HG03135 (cell line): ENCODE results near the gene TBX15.

Experiments
- ATAC-seq: cut with Tn5 transposase; IDR thresholded peaks from one replicate; pipeline ENCODE4 v1.9.1; 2021; ENCODE audit warnings: mild to moderate bottlenecking, moderate library complexity; ENCODE audit not compliant: unreplicated experiment

Gene TBX15

DNA sequence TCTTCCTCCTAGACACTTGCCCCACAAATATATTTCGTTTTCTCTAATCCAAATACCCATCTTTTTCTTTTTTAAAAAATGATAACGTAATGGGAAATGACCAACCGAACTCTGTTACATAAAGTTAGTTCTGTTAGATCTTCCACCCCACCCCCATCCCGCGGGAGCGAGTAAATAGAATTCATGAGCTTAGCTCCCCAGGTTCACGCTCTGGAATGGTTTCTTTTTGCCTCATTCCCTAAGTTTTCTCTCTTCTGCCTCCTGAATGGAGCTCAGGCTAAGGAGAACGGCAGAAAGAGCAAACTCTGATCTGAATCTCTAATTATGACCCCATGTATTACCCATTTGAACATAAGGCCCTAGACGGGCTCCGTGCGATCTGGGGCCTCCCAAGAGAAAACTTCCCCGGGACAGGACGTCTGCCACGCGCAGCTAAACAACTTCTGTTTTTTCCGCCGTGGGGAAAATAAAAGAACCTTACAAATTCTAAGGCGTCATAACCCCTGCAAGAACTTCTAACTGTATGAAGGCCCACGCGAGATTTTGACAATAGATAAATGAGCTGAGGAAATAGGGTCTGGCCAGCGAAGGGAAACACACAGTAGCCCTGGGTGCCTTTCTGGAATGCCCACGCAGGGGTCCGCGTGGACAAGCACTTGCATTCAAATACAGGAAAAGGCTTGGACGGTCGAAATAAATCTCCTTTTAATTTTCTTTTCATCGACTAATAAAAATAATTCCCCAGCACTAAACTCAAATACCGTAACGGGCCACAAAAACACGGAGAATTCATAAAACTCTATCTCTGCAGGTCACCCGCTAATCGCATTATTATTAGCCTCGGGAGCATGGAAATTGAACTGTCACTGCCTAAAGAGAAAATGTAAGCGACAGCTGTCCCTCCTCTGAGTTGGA, 2.2 kb downstream of the TBX15 start:
- no peak for ATAC-seq

DNA sequence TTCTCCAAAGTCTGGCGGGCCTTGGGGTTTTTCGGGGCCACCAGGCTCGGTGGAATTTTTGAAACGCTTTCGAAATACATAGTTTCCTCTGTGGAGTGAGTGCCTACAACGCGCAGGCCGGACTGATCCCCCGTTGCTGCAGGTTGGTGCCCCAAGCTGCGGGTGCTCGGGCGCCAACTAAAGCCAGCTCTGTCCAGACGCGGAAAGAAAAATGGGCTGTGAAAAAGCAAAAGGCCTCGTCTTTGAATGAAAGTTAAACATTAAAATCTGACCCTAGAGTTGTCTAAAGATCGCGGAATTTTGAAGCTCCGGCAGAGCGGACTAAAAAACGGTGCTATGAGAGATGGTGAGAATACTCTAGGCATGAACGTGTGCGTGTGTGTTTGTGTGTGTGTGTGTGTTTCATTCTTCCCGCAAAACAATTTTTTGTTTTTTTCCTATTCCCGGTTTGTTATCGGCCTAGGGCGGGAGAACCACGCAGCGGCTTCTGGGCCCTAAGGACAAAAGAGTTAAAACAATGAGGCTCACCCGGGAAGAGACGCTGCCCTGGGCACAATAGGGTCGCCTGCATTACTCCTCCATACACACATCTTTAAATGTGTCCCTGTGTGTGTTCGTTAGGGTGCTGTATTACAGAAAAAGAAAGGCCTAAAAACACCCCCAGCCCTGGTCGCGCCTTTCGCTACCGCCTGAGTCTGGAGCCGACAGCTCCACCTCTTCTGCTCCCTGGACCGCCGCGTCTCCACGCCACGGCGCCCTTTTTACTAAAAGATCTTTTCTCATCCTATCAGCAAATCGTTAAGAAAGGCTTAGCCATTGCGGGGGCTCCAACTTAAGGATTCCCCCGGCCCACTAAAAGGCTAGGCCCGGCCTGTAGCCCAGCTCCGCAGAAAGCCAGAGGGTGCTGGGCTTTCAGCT, 3.2 kb downstream of the TBX15 start:
- ATAC-seq = no peak

DNA sequence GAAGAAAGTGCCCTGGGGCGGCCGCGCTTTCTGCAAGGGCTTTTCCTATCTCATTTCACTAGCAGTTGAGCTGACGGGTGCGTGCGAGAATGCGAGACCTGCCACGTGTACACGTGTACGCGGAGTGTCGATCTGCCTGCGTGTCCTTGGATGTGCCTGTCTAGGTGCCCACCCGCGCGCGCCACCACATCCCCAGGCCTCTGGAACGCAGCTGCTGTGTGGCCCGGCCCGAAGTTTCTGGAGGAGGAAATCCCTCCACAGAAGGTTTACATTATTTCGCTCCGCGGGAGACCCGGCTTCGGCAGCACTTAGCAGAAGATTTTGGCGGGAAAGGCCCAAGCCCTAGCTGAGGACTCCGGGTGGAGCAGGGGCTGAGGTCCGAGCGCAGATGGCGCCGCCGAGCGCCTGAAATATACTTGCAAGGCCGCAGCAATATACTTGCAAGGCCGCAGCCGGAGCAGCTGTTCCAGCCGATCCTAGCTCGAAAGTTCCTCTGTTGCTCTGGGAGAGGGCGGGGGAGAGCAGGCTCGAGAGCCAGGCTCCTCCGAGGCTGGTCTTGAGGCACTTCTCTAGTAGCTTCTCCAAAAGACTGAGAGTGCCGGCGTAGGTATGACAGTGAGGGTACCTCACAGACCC, 3.9 kb downstream of the TBX15 start:
- ATAC-seq = no peak

DNA sequence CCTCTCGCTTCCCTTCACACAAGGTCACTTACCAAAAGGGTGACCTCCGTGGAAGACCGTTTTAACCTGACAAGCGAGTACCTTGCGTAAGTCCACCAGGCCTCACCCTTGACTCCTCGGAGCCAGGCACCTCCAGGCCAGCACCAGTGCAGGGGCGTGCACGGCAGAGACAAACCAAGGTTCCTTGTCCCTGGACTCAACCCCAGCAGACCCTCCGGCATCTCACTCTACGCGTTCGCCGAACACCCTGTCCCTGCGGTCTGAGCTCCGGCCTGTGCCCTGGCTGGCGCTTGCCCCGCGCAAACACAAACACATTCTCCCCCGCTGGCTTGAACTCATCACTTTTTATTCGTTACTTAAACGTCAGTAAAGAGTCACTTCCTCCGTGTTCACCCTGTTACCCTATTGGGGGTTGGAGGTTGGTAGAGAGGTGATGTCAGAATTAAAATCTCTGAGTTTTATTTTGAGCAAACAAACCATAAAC, 4.5 kb downstream of the TBX15 start:
- no peak for ATAC-seq

DNA sequence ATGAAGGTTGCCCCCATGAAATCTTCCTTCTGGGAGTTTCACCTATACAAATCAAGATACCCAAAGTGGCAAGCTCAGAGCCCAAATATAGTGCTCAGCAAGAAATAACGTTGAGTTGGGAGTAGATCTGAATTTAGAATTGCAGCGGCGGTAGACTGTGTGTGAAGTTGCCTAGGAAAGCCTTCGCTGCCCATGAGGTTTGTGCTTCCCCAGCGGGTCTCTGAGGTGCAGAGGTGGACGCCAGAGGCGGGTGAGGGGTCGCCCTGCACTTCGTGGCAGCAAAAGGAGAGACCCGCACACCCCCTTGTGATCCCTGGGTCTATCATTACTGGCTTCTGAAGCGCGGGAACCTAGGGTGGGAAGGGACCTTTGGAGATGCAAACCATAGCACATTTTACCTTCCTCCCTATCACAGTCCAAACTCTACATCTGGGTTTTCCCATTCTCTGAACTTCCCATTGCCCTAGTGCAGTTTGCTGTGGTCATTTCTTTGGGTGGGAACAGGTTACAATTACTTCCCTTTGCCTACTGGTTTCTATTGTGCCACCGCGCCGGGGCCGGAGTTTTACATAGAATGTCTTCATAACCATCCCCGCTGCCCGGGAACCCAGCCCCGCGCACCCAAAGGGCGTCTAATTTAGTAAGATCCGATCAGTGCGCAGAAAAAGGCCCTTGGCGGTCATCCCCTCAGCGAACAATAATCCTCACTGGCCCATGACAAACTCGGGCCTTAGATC, 5.2 kb downstream of the TBX15 start:
- ATAC-seq = no peak

DNA sequence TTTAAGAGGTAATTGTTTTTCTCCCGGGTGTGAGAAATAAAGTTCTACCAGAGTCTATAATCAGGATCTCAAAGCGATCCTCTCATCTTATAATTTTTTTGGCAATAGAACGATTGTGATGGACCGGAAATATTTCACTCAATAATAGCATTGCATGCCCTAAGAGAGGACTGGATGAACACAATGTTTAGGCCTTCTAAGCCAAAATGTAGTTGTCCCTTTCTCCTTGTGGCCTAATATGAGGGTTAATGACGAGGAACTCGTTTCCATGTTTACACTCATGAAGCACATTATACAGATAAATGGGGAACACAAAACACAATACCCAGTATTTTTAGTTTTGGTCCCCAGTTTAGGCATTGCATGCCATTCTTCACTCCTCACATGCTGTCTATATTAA, 5.9 kb downstream of the TBX15 start:
- ATAC-seq = no peak

DNA sequence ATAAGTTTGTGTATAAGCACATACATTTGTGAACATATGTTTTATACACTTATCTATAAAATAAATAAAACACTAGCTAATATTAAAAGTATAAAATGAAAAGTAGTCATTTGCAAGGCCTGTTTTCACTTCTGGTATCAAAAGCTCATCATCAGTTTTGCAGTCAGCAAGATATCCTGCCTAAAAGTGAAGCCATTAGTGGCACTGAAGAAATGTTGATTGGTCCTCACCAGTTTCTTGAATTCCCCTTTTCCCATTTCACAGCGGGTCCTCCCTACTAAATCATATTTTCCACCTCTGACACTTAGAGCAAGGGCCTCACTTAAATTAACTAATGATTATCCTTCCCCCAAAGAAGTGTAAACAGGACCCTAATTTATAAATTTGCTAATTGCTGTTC, 6.7 kb downstream of the TBX15 start:
- ATAC-seq = no peak

DNA sequence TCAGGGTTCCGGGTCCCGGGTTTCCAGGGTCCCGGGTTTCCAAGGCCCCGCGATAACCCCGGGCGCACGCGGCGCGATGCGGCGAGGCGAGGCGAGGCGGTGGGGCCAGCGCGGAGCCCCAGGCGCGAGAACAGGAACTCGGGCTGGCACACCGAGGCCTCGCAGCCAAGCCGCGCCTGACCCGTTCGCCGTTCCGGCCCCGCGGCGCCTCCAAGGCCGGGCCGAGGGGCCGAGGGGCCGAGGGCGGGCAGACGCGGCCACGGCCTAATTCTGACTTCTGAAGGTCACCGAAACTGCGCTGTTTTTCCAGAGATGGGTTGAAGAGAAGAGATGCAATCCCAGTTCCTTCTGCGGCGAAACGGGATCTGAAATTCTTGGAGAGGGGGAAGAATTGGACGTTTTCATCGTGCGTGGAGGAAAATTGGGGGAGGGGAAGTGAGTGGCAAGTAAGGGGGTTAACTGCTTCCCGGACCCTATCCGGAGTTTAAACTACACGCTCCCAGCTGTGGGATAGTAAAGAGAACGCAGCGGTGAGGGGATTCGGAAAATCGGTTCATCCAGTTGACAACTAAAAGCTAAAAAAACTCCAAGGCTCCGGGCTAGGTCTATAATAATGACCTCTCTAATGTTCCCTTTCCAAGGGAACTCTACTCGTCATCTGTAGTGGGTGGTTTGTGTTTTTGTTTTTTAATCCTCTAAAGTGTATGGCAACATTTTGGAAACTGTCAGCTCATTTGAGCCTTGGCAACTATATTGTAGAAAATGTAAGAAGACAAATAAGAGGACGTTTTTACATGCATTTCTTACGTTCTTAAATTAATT, 8.2 kb downstream of the TBX15 start:
- no peak for ATAC-seq

DNA sequence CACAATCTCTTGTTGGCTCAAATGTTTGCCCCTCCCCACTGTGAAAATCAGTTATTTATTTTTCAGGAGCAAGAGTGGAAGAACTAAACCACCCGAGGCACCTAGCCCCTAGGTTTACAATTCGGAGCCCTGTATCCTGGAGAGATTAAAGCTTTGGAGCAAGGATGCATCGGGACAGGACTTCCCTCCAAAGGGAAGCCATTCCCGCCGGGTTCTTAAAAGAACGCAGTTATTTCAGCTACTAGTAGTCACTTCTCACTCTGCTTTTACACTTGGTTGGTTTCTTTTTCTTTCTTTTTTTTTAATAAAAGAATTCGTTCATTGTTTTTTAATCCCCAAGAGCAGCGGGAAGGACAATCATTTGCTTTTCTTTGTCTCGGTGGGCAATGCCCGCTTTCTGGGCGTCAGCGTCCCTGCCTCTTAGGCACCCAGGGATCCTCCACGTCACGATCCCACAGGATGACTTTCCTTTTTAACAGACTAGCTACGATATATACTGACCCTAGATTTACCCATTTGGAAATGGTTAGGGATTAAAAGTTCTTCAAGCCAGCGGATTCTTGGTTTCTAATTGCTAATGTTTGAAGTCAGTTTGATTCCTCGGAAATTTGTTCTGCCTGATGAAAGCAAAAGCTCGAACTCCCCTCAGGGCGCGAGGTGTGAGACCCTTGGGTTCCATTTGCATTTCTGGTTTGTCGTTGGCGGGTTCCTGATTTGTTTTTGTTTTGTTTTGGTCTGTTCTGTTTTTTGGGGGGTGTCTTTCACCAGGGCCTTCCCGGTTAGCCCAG, 9.0 kb downstream of the TBX15 start:
- ATAC-seq = no peak

DNA sequence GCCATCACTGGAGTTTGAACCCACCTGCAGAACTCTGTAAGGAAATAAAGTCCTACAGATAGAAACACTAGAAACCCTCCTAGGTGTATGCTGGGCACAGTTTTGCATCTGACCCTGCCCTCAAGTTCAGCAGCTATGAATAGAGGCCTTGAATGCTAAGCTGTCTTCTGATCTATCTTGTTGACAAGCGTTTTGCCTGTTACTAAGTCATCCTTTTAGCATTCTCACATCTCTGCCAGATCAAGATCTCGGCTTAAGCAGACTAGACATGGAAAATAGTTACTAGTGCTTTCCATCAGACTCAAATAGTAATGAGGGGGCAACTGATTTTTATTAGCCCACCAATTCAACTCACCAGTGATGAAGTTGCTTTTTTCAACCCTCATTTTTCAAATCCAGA, 10.5 kb downstream of the TBX15 start:
- ATAC-seq = no peak

DNA sequence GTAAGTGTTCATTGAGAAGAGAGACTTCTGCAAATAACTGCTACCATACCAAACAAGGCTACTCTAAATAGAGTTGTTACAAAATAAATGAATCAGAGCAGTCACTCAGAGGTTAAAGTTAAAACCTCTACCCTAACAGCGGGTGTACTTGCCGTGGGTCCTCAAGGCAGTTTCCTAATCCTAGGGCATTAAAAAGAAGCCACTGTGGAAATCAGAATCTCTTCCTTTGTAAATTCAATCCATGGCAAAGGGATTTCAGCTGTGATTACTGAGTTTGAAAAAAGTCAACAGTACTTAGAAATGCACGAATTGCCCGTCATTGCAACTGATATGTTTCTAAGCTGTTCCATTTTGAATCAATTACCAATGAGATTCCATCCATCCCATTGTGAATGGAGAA, 13.5 kb downstream of the TBX15 start:
- ATAC-seq = no peak

DNA sequence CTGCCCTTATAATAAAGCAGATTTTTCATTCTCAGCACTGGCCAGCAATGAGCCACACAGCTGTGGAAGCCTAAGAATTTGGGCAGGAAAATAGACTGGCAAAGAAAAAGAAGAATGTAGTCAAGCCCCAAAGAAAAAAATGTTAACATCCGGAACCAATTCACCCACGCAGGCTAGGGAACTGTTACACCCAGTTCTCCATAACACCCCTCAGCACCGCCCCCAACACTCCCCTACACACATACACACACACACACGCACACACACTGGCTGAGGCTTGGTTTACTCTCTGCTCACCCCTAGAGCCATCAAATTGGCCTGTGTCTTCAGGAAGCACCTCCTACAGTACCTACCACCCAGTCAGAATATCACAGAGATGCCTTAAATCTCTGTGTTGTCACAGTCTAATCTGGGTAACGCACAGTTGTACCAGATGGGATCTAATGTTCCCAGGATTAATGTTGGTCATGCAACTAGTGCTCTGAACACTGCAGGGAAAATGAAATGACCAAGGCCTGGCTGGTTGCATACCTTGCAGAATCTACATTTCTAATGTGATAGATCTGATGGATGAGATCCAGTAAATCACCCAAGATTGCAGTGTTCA, 14.5 kb downstream of the TBX15 start:
- ATAC-seq = no peak

DNA sequence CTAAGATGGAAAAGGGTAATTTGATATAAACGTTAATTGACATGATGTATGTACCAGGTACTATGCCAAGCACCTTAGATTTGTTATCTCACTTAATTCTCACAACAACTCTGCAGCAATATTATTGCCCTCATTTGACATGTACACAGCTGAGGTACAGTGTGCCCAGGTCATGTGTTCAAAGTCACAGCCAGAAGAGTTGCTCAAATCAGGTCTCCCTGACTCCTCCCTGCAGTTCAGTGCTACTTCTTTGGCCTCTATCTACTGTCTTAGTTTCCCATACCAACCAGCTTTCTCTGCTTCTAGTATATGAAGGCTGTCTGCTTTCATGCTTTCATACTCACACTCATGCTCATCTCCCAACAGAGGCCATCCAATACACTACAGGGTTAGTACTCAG, 15.1 kb downstream of the TBX15 start:
- ATAC-seq = no peak

DNA sequence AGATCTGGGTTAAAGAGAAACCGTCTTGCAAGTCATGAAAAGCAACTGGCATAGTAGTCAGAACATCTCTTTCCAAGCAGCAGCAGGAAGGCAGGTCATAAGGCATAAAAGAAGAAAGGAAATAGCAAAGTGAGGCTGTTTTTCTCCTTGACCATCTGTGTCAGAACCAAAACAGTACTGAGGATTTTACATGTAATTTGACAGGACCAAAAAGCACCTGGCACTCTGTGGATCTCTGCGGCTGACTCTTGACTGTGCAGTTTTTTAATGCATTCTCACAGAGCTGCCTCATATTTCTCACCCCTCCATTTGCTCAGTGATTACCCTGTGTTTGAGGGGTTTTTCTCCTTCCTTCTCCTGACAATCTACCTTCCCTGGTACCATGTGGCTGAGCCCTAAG, 17.7 kb downstream of the TBX15 start:
- no peak for ATAC-seq

DNA sequence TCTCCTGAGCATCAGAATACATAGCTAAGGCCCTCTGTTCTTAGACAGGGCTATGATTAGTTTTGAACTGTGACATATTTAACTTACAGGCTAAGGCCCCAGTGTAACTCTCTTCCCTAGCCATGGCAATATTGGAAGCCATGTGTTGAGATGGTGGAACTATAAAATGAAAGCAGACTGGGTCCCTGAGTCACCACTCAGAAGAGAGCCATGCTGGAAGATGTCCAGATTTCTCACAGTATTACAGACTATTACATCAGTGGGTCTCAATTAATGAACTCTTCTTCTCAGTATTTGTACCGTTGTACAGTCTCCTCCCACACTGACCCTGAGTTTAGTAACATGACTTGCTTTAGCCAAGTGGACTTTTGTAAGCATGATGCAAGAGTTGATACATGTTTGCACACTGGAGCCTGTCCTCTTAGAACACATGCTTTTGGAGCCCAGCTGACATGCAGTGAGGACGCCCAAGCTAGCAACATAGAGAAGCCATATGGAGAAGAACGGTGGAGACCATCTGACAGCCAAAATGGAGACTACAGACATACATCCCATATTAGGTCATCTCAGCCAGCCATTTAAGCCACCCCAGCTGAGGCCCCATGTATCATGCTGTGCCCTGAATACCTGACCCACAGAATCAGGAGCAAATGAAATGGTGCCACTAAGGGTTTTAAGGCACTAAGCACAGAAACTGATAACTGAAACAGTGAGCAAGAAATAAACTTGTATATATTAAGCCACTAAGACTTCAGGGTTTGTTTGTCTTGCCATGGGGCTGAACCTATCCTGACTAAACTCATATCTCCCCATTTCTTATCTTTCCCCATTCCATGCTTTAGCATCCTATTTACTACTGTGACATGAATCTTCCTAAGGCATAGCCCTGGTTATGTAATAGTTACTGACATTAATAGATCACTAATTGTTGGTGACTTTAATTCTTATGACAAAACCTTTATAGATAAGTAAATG, 24.4 kb downstream of the TBX15 start:
- ATAC-seq = no peak

DNA sequence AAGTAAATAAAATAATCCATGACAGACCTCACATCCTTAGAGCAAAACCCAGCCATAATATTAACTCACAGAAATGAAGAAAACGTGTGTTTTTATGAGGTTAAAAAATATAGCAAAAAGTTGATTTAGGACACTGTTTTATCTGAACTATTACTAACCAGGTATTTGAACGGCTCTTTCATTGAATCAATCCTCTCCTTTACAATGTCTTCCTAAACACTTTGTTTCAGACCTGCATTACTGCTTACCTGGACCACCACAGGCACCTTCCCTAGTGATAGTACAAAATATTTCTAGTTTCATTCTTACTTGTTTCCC, 25.0 kb downstream of the TBX15 start:
- no peak for ATAC-seq

DNA sequence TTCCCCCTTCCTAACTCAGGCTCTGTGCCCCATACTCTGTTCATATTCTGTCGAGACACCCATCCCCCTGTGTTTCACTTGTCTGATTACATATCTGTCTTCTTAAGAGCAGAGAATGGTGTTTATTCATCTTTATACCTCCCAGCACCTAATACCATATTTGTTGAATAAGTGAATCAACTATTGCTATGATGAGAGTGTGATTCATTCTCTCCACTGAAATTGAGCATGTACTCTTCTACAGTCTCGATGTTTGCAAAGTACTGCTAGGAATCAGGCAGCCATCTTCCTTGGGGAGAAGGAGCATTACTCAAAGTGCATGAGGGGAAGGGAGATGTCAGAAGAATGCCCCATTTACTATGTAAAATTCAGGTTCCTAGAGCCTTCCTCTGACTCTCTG, 27.0 kb downstream of the TBX15 start:
- no peak for ATAC-seq
